Large intestine (tissue), 3 donors: ENCODE results near the gene POLG2. TPM values are rescaled to one million over a fixed set of nuclear protein-coding genes. Genes with fewer than 3 reads are reported as not detected.
A peak's percentile ranks its signal among the peaks of the same experiment; 100 is the strongest.
"Not testable (repeated sequence)": the region's sequence is repeated elsewhere in the genome, so short reads cannot be mapped to it uniquely, and the experiment has no call there.

ENCODE experiments used
- DNase-seq, 2 donors: peaks; one replicate each; pipeline versions ENCODE4 v3.0.0 to v3.0.0-alpha.2; 2013
- H3K27ac ChIP-seq: one replicate; pipeline ENCODE4 v1.5.1; 2013; ENCODE audit warnings: low read length
- H3K27me3 ChIP-seq: 2 replicates; pipeline ENCODE4 v1.6.1; 2013; ENCODE audit warnings: low read length; ENCODE audit not compliant: control insufficient read depth, insufficient read depth
- H3K36me3 ChIP-seq: 2 replicates; pipeline ENCODE4 v1.6.1; 2013; ENCODE audit warnings: low read length; ENCODE audit not compliant: control insufficient read depth, insufficient read depth
- H3K4me1 ChIP-seq: one replicate; pipeline ENCODE4 v1.6.1; 2013; ENCODE audit warnings: low read length; ENCODE audit not compliant: control insufficient read depth, insufficient read depth
- H3K4me3 ChIP-seq: one replicate; pipeline ENCODE4 v1.5.1; 2013; ENCODE audit warnings: low read length
- H3K9me3 ChIP-seq: one replicate; pipeline ENCODE4 v1.6.1; 2013; ENCODE audit warnings: mild to moderate bottlenecking, low read depth, low read length, moderate library complexity; ENCODE audit not compliant: control insufficient read depth
- WGBS: methylation state at CpG from one replicate; pipeline ENCODE4 v1.1.5; 2013; ENCODE audit warnings: low lambda C conversion rate; ENCODE audit not compliant: insufficient coverage; 5-methylcytosine and 5-hydroxymethylcytosine counted together
- polyA plus RNA-seq: library from polyadenylated mRNA; unstranded; fragments of 120-200 nt; gene quantifications from one replicate; pipeline ENCODE4 v1.2.1, GENCODE V29; 2013

Gene POLG2
- polyA plus RNA-seq, 1 donor = 27.0 TPM

- H3K27me3 ChIP-seq = no peaks in the 10 kb centered on the region
- H3K27ac ChIP-seq = no peak overlapping the region
- no peak overlapping the region for H3K4me3 ChIP-seq
- H3K36me3 ChIP-seq = peaks cover 66% of the 10 kb centered on the region
- H3K4me1 ChIP-seq = peaks cover 17% of the 10 kb centered on the region
- 100% methylated on average over 2 of the region's 8 CpGs for WGBS
- no peaks in the 10 kb centered on the region for H3K9me3 ChIP-seq
- no peak for DNase-seq
Measured at GRCh38 chr17:64500487-64500859, 3.6 kb upstream of the POLG2 start.

GRCh38 chr17:64499805-64500486, 3.1 kb upstream of the POLG2 start:
- no peak overlapping the region for H3K27ac ChIP-seq
- H3K36me3 ChIP-seq = peaks cover 66% of the 10 kb centered on the region
- DNase-seq = no peak
- H3K9me3 ChIP-seq = no peaks in the 10 kb centered on the region
- H3K4me3 ChIP-seq = no peak overlapping the region
- WGBS = 92% methylated on average over 4 of the region's 6 CpGs
- peaks cover 17% of the 10 kb centered on the region for H3K4me1 ChIP-seq
- no peaks in the 10 kb centered on the region for H3K27me3 ChIP-seq

GRCh38 chr17:64498308-64499203, 1.7 kb upstream of the POLG2 start:
- Histone ChIP-seq H3K27ac (peak overlapping the region; percentile 97), H3K4me3 (no peak overlapping the region), H3K4me1 (peaks cover 8% of the 10 kb centered on the region), H3K27me3 (no peaks in the 10 kb centered on the region), H3K36me3 (peaks cover 55% of the 10 kb centered on the region), H3K9me3 (no peaks in the 10 kb centered on the region)
- no CpG with 5 or more reads among the region's 7 CpGs for WGBS
- DNase-seq = no peak

GRCh38 chr17:64497565-64498035, 746 bp upstream of the POLG2 start:
- Histone ChIP-seq H3K4me1 (peaks cover 8% of the 10 kb centered on the region), H3K27ac (peak overlapping the region; percentile 97), H3K4me3 (peak overlapping the region; percentile 79), H3K36me3 (peaks cover 51% of the 10 kb centered on the region), H3K27me3 (no peaks in the 10 kb centered on the region), H3K9me3 (no peaks in the 10 kb centered on the region)
- WGBS = no CpG with 5 or more reads among the region's 4 CpGs
- DNase-seq = no peak

GRCh38 chr17:64496348-64496785, 487 bp downstream of the POLG2 start:
- no CpG with 5 or more reads among the region's 20 CpGs for WGBS
- peaks cover 8% of the 10 kb centered on the region for H3K4me1 ChIP-seq
- H3K27ac ChIP-seq = peak overlapping the region; percentile 97
- no peak for DNase-seq
- no peaks in the 10 kb centered on the region for H3K27me3 ChIP-seq
- H3K9me3 ChIP-seq = no peaks in the 10 kb centered on the region
- H3K36me3 ChIP-seq = peaks cover 49% of the 10 kb centered on the region
- H3K4me3 ChIP-seq = peak overlapping the region; percentile 79

GRCh38 chr17:64495300-64495699, 1.6 kb downstream of the POLG2 start:
- WGBS = 92% methylated on average over 2 of the region's 5 CpGs
- not testable (repeated sequence) for H3K4me1 ChIP-seq, H3K4me3 ChIP-seq, H3K27me3 ChIP-seq, H3K9me3 ChIP-seq, DNase-seq, H3K27ac ChIP-seq
- H3K36me3 ChIP-seq = peaks cover 48% of the 10 kb centered on the region

- no peaks in the 10 kb centered on the region for H3K9me3 ChIP-seq
- peaks cover 8% of the 10 kb centered on the region for H3K4me1 ChIP-seq
- 100% methylated on average over 1 of the region's 2 CpGs for WGBS
- H3K27ac ChIP-seq = no peak overlapping the region
- no peaks in the 10 kb centered on the region for H3K27me3 ChIP-seq
- peaks cover 48% of the 10 kb centered on the region for H3K36me3 ChIP-seq
- DNase-seq = no peak
- no peak overlapping the region for H3K4me3 ChIP-seq
Measured at GRCh38 chr17:64494121-64494520, 2.7 kb downstream of the POLG2 start.

GRCh38 chr17:64492481-64493109, 4.3 kb downstream of the POLG2 start:
- Histone ChIP-seq H3K4me1 (peaks cover 5% of the 10 kb centered on the region), H3K9me3 (no peaks in the 10 kb centered on the region), H3K27ac (no peak overlapping the region), H3K27me3 (no peaks in the 10 kb centered on the region), H3K36me3 (peaks cover 46% of the 10 kb centered on the region), H3K4me3 (no peak overlapping the region)
- DNase-seq = no peak
- 100% methylated on average over 1 of the region's 6 CpGs for WGBS

- peaks cover 44% of the 10 kb centered on the region for H3K36me3 ChIP-seq
- no peak overlapping the region for H3K27ac ChIP-seq
- no peaks in the 10 kb centered on the region for H3K9me3 ChIP-seq
- no peak for DNase-seq
- no peaks in the 10 kb centered on the region for H3K4me1 ChIP-seq
- no CpG with 5 or more reads among the region's 3 CpGs for WGBS
- H3K4me3 ChIP-seq = no peak overlapping the region
- H3K27me3 ChIP-seq = no peaks in the 10 kb centered on the region
Measured at GRCh38 chr17:64491994-64492393, 4.9 kb downstream of the POLG2 start.
